ENCODE data around the gene HBE1.

HBE1 gene

DNA sequence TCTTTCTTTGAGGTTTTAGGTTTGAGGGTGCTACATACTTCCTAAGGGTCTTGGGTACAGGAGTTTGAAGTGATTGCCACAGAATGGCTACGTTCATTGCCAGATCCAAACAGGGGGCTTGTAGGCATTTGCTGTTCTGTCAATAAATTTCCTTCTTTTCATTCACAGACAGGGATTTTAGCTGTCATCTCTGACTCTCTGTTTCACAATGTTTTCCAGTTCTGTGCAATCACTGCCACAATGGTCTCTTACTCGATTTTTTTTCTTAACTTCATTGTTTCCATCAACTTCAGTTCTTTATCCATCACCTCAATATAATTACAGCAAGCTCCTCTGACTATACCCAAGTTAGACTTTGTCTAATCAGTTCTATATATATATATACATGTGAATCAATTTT, 29.3 kb downstream of the HBE1 start:
- DNase-seq (ENCODE audit: low read depth in 2 of 2): no peak
- no peak overlapping the region for H3K4me3 ChIP-seq (replicated peaks in 1 of 2; ENCODE audit: low read depth in 2 of 2, low read length in 2 of 2)
- TF ChIP-seq, protein P1, sequence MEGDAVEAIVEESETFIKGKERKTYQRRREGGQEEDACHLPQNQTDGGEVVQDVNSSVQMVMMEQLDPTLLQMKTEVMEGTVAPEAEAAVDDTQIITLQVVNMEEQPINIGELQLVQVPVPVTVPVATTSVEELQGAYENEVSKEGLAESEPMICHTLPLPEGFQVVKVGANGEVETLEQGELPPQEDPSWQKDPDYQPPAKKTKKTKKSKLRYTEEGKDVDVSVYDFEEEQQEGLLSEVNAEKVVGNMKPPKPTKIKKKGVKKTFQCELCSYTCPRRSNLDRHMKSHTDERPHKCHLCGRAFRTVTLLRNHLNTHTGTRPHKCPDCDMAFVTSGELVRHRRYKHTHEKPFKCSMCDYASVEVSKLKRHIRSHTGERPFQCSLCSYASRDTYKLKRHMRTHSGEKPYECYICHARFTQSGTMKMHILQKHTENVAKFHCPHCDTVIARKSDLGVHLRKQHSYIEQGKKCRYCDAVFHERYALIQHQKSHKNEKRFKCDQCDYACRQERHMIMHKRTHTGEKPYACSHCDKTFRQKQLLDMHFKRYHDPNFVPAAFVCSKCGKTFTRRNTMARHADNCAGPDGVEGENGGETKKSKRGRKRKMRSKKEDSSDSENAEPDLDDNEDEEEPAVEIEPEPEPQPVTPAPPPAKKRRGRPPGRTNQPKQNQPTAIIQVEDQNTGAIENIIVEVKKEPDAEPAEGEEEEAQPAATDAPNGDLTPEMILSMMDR (IDR thresholded peaks at IDR 0.05; ENCODE audit: low read depth, low read length): no peak

DNA sequence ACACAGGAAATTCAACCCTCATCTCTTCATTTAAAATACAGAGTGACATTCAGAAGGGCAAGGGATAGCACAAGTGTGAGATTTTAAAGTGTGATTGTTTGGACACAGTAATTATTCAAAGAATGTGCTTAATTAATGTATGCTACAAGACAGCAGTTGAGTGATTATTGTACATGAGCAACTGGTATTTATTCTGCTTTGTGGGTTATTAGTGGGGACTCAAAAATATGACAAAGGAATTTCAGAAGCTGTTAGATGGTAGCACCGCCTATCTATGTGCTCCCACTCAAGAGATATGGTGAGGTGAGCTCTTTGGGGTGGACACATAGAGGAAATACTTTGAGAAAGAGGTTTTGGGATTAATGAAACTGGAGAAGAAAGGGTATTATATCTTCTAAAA, 29.7 kb downstream of the HBE1 start:
- no peak overlapping the region for H3K4me3 ChIP-seq (replicated peaks in 1 of 2; ENCODE audit: low read depth in 2 of 2, low read length in 2 of 2)
- DNase-seq (ENCODE audit: low read depth in 2 of 2): no peak
- TF ChIP-seq, protein P1 (IDR thresholded peaks at IDR 0.05; ENCODE audit: low read depth, low read length): no peak

DNA sequence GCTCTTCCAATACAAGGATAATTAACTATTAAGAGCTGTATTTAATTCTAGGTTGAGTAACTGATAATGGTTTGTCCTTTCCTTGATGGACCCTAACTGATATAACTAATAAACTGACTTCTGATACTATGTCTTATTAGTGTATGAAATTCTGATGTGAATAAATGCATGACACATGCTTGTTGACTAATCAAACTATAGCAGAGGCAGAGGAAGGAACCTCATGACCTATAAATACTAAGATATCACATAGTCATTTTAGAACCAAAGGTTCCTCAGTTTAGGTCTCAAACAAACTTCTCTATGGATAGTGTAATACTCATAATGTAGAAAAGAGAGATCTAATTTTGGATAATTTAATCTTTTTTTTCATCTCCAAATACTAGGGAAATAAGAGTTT, 30.7 kb downstream of the HBE1 start:
- peak in 1 of 2 donors; percentile 11 for DNase-seq (ENCODE audit: low read depth in 2 of 2)
- TF ChIP-seq, protein P1 (IDR thresholded peaks at IDR 0.05; ENCODE audit: low read depth, low read length): no peak
- no peak overlapping the region for H3K4me3 ChIP-seq (replicated peaks in 1 of 2; ENCODE audit: low read depth in 2 of 2, low read length in 2 of 2)

DNA sequence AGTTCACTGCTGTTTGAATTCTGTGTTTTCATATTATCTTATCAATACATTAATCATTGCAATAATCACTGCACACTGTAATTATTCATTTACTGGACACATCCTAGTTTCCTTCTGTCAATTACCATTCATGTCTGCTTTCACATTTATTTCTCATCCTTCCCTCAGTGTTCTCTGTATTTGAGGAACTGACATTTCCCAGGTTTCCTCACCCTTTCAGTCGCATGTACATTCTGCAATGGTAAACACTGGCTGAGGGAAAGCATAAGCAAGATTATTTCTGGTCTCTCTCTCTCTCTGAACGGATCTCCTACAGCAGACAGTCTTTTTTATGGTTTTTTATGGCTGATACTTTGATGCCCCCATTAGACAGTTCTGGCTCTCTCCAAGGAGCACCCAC, 31.3 kb downstream of the HBE1 start:
- TF ChIP-seq, protein P1 (IDR thresholded peaks at IDR 0.05; ENCODE audit: low read depth, low read length): no peak
- no peak for DNase-seq (ENCODE audit: low read depth in 2 of 2)
- no peak overlapping the region for H3K4me3 ChIP-seq (replicated peaks in 1 of 2; ENCODE audit: low read depth in 2 of 2, low read length in 2 of 2)

DNA sequence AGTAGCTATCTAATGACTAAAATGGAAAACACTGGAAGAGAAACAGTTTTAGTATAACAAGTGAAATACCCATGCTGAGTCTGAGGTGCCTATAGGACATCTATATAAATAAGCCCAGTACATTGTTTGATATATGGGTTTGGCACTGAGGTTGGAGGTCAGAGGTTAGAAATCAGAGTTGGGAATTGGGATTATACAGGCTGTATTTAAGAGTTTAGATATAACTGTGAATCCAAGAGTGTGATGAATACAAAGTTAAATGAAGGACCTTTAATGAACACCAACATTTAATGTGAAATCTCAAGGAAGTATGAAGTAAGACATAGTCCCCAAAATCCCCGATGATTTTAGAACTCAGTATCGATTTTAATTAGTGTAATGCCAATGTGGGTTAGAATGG, 32.3 kb downstream of the HBE1 start:
- DNase-seq (ENCODE audit: low read depth in 2 of 2): no peak
- TF ChIP-seq, protein P1 (IDR thresholded peaks at IDR 0.05; ENCODE audit: low read depth, low read length): no peak
- H3K4me3 ChIP-seq (replicated peaks in 1 of 2; ENCODE audit: low read depth in 2 of 2, low read length in 2 of 2): no peak overlapping the region

DNA sequence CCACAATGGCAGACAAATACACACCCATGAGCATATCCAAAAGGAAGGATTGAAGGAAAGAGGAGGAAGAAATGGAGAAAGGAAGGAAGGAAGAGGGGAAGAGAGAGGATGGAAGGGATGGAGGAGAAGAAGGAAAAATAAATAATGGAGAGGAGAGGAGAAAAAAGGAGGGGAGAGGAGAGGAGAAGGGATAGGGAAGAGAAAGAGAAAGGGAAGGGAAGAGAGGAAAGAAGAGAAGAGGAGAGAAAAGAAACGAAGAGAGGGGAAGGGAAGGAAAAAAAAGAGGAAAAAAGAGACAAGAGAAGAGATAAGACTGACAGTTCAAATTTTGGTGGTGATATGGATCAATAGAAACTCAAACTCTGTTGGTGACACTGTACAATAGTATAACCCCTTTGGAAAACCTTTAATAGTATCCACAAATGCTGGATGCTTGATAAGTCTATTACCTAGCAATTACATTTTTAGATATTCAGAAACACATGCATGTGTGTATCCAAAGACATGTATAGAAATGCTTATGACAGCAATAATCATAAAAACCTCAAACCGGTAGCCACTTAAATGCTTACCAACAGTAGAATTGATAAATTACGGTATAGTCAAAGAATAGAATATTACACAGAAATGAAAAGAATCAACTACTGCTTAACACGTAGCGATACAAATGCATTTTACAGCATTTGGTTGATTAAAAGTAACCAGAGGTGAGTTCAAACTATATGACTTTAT, 34.2 kb downstream of the HBE1 start:
- DNase-seq (ENCODE audit: low read depth in 2 of 2): no peak
- TF ChIP-seq, protein P1 (IDR thresholded peaks at IDR 0.05; ENCODE audit: low read depth, low read length): no peak
- no peak overlapping the region for H3K4me3 ChIP-seq (replicated peaks in 1 of 2; ENCODE audit: low read depth in 2 of 2, low read length in 2 of 2)

DNA sequence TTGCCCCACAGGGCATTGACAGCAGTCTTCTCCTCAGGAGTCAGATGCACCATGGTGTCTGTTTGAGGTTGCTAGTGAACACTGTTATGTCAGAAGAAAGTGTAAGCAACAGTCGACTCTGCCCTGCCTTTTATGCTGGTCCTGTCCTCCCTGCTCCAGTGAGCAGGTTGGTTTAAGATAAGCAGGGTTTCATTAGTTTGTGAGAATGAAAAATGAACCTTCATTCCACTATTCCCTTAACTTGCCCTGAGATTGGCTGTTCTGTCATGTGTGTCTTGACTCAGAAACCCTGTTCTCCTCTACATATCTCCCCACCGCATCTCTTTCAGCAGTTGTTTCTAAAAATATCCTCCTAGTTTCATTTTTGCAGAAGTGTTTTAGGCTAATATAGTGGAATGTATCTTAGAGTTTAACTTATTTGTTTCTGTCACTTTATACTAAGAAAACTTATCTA, 35.3 kb downstream of the HBE1 start, which contains the start of gene HBD:
TSS of gene HBD (minus strand) at position 103 of the 454 bp plus-strand sequence. CDS start at position 53, 50 bp downstream.
- no peak within 1 kb of the TSS for H3K4me3 ChIP-seq (replicated peaks in 1 of 2; ENCODE audit: low read depth in 2 of 2, low read length in 2 of 2)
- TF ChIP-seq, protein P1 (IDR thresholded peaks at IDR 0.05; ENCODE audit: low read depth, low read length): no peak
- DNase-seq (ENCODE audit: low read depth in 2 of 2): peak; percentile 30 to 35

Measured in cardiac fibroblast (primary cell).